CD4-positive, alpha-beta memory T cell (primary cell): ENCODE data around the gene EEF1AKMT3. TPM values are rescaled to one million over a fixed set of nuclear protein-coding genes. Genes with fewer than 3 reads are reported as not detected.

Experiments
- CTCF ChIA-PET: fragments of 350-600 bp; sonication (Branson Sonifier 250); formaldehyde crosslinking; loops from one replicate; lab custom pipeline; 2021; ENCODE audit warnings: inconsistent platforms; ENCODE audit not compliant: partially characterized antibody; lab: Charles Lee
- POLR2A ChIA-PET: fragments of 350-600 bp; sonication (Branson Sonifier 250); formaldehyde crosslinking; loops from one replicate; lab custom pipeline; 2021; ENCODE audit not compliant: partially characterized antibody; lab: Charles Lee
- DNase-seq, 5 donors: peaks; one replicate each; pipeline versions ENCODE4 v3.0.0 to v3.0.0-alpha.2; 2020 to 2022; ENCODE audit warnings: mixed read lengths in 1 of 5
- H3K27ac ChIP-seq: one replicate; pipeline ENCODE4 v1.7.0; 2013; ENCODE audit warnings: low read depth, low read length
- H3K27me3 ChIP-seq: 2 replicates; pipeline ENCODE4 v1.7.0; 2013; ENCODE audit warnings: mild to moderate bottlenecking, low read length, moderate library complexity; ENCODE audit not compliant: insufficient read depth
- H3K36me3 ChIP-seq: 2 replicates; pipeline ENCODE4 v1.7.0; 2013; ENCODE audit warnings: mild to moderate bottlenecking, low read length, moderate library complexity; ENCODE audit not compliant: insufficient read depth
- H3K4me1 ChIP-seq: 2 replicates; pipeline ENCODE4 v1.7.0; 2013; ENCODE audit warnings: mild to moderate bottlenecking, low read length, moderate library complexity; ENCODE audit not compliant: insufficient read depth
- H3K4me3 ChIP-seq, 2 donors: one replicate each; pipeline ENCODE4 v1.7.0; 2013; ENCODE audit warnings: low read length in 2 of 2, mild to moderate bottlenecking in 1 of 2
- H3K9me3 ChIP-seq, 2 donors: one replicate each; pipeline ENCODE4 v1.7.0; 2013; ENCODE audit warnings: low read length in 2 of 2, control low read depth in 1 of 2; ENCODE audit not compliant: control insufficient read depth in 1 of 2
- H3K27ac Mint-ChIP-seq, 7 donors: one replicate each; pipeline ENCODE4 v1.8.0; 2020 to 2021; ENCODE audit warnings: mixed read lengths in 7 of 7, mild to moderate bottlenecking in 6 of 7, inconsistent platforms in 3 of 7, moderate library complexity in 3 of 7
- H3K27me3 Mint-ChIP-seq, 2 donors: one replicate each; pipeline ENCODE4 v1.8.0; 2020 to 2021; ENCODE audit warnings: mixed read lengths in 2 of 2
- H3K36me3 Mint-ChIP-seq, 2 donors: one replicate each; pipeline ENCODE4 v1.8.0; 2020 to 2021; ENCODE audit warnings: mixed read lengths in 2 of 2, inconsistent platforms in 1 of 2, mild to moderate bottlenecking in 1 of 2
- H3K4me1 Mint-ChIP-seq, 4 donors: one replicate each; pipeline ENCODE4 v1.8.0; 2020 to 2021; ENCODE audit warnings: mixed read lengths in 4 of 4, mild to moderate bottlenecking in 1 of 4
- H3K4me3 Mint-ChIP-seq, 8 donors: one replicate each; pipeline ENCODE4 v1.8.0; 2020 to 2021; ENCODE audit warnings: mixed read lengths in 8 of 8, mild to moderate bottlenecking in 7 of 8, moderate library complexity in 6 of 8, inconsistent platforms in 3 of 8
- H3K9me3 Mint-ChIP-seq, 8 donors: one replicate each; pipeline ENCODE4 v1.8.0; 2020 to 2021; ENCODE audit warnings: mixed read lengths in 8 of 8, mild to moderate bottlenecking in 5 of 8, inconsistent platforms in 3 of 8, moderate library complexity in 1 of 8
- intact Hi-C: fragments of 100-400 bp; cut with micrococcal nuclease; formaldehyde crosslinking; loops from one replicate; pipeline ENCODE4 v1.15.1; 2023
- polyA plus RNA-seq, 2 donors: library from polyadenylated mRNA; unstranded; fragments of 300-500 nt; fragmentation: Illumina TruSeq; gene quantifications; one replicate each; pipeline ENCODE4 v1.2.3, GENCODE V29; 2021
- total RNA-seq, 2 experiments: library from RNA; stranded (reverse); gene quantifications; one replicate each; pipeline ENCODE4 v1.2.3, GENCODE V29; 2021

The EEF1AKMT3 gene
- total and polyA plus RNA-seq, 4 experiments from 2014 or later, result 3.1 to 12.4 (median 5.1) TPM

GRCh38 chr12:57739914-57740538 lies 32.4 kb upstream of the EEF1AKMT3 start:
- H3K4me1 ChIP-seq, result peaks cover 60% of the 10 kb centered on the region
- H3K36me3 ChIP-seq, result peaks cover 15% of the 10 kb centered on the region
- Mint-ChIP-seq H3K4me3 (peak overlapping the region; percentile 17 to 98 (median 82)), H3K4me1 (peaks cover 29 to 64% (median 48%) of the 10 kb centered on the region in 4 donors), H3K27me3 (no peaks in the 10 kb centered on the region), H3K9me3 (peaks cover 0 to 3% (median 0%) of the 10 kb centered on the region in 8 donors), H3K27ac (peak overlapping the region; percentile 88 to 99 (median 93)), H3K36me3 (peaks cover 14 to 40% of the 10 kb centered on the region in 2 donors)
- H3K9me3 ChIP-seq, result no peaks in the 10 kb centered on the region
- H3K27me3 ChIP-seq, result no peaks in the 10 kb centered on the region
- peak overlapping the region; percentile 92 for H3K27ac ChIP-seq
- DNase-seq, result no peak
- H3K4me3 ChIP-seq, result peak overlapping the region; percentile 7 to 96
- intact Hi-C loops, result loop anchor here (2.0 to 5.0 kb wide), 4 partner anchors 15 to 278 kb away; partner anchors contain the start of genes ARHGAP9, DDIT3 and MARCHF9
- ChIA-PET POLR2A (interaction anchor here (1.8 to 3.4 kb wide), 7 partner anchors 11 to 46 kb away, joined by 5 to 32 read pairs (median 16); partner anchors contain the start of genes CDK4 and OS9), CTCF (interaction anchor here (1.0 to 6.3 kb wide), 6 partner anchors 14 to 281 kb away, joined by 3 to 51 read pairs (median 8); partner anchors contain the start of gene MARCHF9)

DNA sequence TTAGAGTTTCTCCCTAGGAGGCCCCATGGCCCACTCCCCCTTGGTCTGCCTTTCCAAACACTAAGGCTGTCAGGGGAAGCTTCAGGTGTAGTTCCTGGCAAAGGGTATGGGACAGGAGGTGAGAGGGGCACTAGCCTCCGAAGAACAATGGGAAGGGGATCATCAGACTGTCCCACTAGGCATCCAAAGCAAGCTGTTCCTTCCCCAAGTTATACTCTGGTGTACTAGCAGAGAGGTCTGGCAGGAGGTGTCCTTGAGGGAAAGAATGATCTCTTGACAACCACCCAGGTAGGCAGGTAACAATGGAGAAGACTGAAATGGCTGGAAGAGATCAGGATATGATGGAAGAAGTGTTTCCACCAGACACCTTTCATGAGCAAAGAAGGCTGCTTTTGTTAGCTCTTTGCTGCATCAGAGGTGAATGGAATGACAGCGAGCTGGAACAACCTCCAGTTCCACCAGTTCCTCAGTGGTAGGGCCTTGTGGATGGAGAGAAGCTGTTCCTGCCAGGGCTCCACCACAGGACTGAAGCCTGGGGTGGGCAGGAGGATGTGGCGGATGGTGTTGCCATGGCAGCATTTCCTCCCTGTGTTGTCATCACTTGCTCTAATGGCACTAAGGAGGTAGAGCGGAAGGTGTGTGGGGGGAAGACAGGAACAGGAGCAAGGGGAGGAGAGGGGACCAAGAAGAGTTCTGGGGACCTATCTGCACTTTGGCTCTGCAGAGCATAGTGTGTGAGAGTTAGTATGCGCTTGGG lies 31.6 kb upstream of the EEF1AKMT3 start:
- DNase-seq, result peak; percentile 87 to 94 (median 89)
- H3K4me3 Mint-ChIP-seq, result peak overlapping the region; percentile 87 to 98 (median 94)
- intact Hi-C loops, result loop anchor here (1.0 to 5.0 kb wide), 5 partner anchors 14 to 279 kb away; partner anchors contain the start of genes ARHGAP9, DDIT3 and MARCHF9
- peaks cover 31 to 69% (median 51%) of the 10 kb centered on the region in 4 donors for H3K4me1 Mint-ChIP-seq
- Histone ChIP-seq H3K4me1 (peaks cover 67% of the 10 kb centered on the region), H3K9me3 (no peaks in the 10 kb centered on the region), H3K27me3 (no peaks in the 10 kb centered on the region), H3K27ac (peak overlapping the region; percentile 92), H3K36me3 (peaks cover 10% of the 10 kb centered on the region), H3K4me3 (peak overlapping the region; percentile 7 to 96)
- peaks cover 0 to 3% (median 0%) of the 10 kb centered on the region in 8 donors for H3K9me3 Mint-ChIP-seq
- CTCF ChIA-PET, result interaction anchor here (0.7 to 6.3 kb wide), 21 partner anchors 8 to 282 kb away, joined by 3 to 51 read pairs (median 5); partner anchors contain the start of genes B4GALNT1, CDK4, MARCHF9 and OS9
- H3K36me3 Mint-ChIP-seq, result peaks cover 12 to 35% of the 10 kb centered on the region in 2 donors
- H3K27ac Mint-ChIP-seq, result peak overlapping the region; percentile 88 to 99 (median 97)
- POLR2A ChIA-PET, result interaction anchor here (0.6 to 3.4 kb wide), 28 partner anchors 9 to 1094 kb away, joined by 3 to 34 read pairs (median 5); partner anchors contain the start of genes ARHGAP9, B4GALNT1, CDK4 and CYP27B1
- no peaks in the 10 kb centered on the region for H3K27me3 Mint-ChIP-seq

- Histone ChIP-seq H3K27ac (peak overlapping the region; percentile 92), H3K4me1 (peaks cover 71% of the 10 kb centered on the region), H3K36me3 (peaks cover 7% of the 10 kb centered on the region), H3K9me3 (no peaks in the 10 kb centered on the region), H3K4me3 (peak overlapping the region; percentile 7 to 96), H3K27me3 (no peaks in the 10 kb centered on the region)
- POLR2A ChIA-PET, result interaction anchor here (0.9 to 3.4 kb wide), 27 partner anchors 9 to 1095 kb away, joined by 3 to 34 read pairs (median 5); partner anchors contain the start of genes ARHGAP9, B4GALNT1, CDK4 and CYP27B1
- Mint-ChIP-seq H3K36me3 (peaks cover 10 to 37% of the 10 kb centered on the region in 2 donors), H3K27ac (peak overlapping the region; percentile 88 to 99 (median 97)), H3K4me3 (peak overlapping the region; percentile 87 to 98 (median 94)), H3K9me3 (peaks cover 0 to 2% (median 0%) of the 10 kb centered on the region in 8 donors), H3K4me1 (peaks cover 36 to 72% (median 55%) of the 10 kb centered on the region in 4 donors), H3K27me3 (no peaks in the 10 kb centered on the region)
- CTCF ChIA-PET, result interaction anchor here (0.7 to 6.3 kb wide), 21 partner anchors 9 to 283 kb away, joined by 3 to 51 read pairs (median 5); partner anchors contain the start of genes B4GALNT1, CDK4, MARCHF9 and OS9
- DNase-seq, result no peak
- intact Hi-C loops, result loop anchor here (1.0 to 5.0 kb wide), 5 partner anchors 13 to 279 kb away; partner anchors contain the start of genes ARHGAP9, DDIT3 and MARCHF9
Observed at GRCh38 chr12:57741413-57741789, 31.0 kb upstream of the EEF1AKMT3 start.

DNA sequence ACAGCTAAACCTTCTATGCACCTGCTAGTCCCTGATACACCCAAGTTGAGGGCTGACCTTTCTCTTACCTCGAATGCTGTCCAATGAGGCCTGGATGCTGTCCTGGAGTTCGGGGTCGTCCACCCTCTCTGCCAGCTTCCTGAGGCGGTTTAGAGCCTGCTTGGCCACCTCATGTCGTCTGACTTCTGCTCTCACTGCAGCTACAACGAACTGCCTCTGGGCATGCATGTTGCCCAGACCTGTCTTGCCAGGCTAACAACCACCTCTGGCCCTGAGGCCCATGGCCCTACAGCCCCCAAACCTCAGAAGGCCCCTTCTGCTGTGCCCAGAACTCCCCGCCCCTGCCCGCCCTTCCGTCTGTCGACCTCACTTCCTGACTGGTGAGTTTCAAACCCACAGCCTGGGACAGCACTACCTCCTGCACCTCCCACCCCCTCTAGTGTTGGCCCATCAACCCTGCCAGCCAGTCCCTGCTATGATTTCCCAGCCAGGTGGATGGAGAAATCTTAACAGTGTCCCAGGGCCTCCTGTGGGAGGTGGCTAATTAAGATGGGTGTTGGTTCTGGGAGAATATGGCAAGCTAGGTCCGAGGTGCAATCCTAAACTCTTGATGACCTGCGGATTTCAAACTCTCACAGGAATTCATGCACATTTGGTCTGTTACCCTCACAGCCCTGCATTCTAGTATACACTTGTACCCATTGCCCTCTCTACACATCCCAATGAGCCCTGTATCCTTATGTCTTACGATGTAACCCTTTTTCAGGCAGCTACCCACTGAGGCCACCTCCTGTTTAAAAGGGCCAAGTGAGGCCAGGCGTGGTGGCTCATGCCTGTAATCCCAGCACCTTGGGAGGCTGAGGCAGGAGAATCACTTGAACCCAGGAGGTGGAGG lies 30.3 kb upstream of the EEF1AKMT3 start:
- ChIA-PET POLR2A (interaction anchor here (0.9 to 3.4 kb wide), 25 partner anchors 8 to 1096 kb away, joined by 3 to 34 read pairs (median 5); partner anchors contain the start of genes ARHGAP9, B4GALNT1, CDK4 and CYP27B1), CTCF (interaction anchor here (0.6 to 6.3 kb wide), 22 partner anchors 8 to 284 kb away, joined by 3 to 51 read pairs (median 5); partner anchors contain the start of genes B4GALNT1, CDK4, MARCHF9 and OS9)
- Histone ChIP-seq H3K4me3 (peak overlapping the region; percentile 7 to 96), H3K4me1 (peaks cover 64% of the 10 kb centered on the region), H3K27me3 (no peaks in the 10 kb centered on the region), H3K9me3 (no peaks in the 10 kb centered on the region), H3K27ac (peak overlapping the region; percentile 92), H3K36me3 (peaks cover 6% of the 10 kb centered on the region)
- Mint-ChIP-seq H3K4me1 (peaks cover 33 to 69% (median 50%) of the 10 kb centered on the region in 4 donors), H3K27me3 (no peaks in the 10 kb centered on the region), H3K4me3 (peak overlapping the region; percentile 87 to 98 (median 94)), H3K36me3 (peaks cover 8 to 37% of the 10 kb centered on the region in 2 donors), H3K9me3 (peaks cover 0 to 2% (median 0%) of the 10 kb centered on the region in 8 donors), H3K27ac (peak overlapping the region; percentile 88 to 99 (median 97))
- peak; percentile 77 to 88 (median 83) for DNase-seq
- intact Hi-C loops, result loop anchor here (1.0 to 5.0 kb wide), 8 partner anchors 13 to 280 kb away; partner anchors contain the start of genes ARHGAP9, B4GALNT1, DDIT3 and MARCHF9

DNA sequence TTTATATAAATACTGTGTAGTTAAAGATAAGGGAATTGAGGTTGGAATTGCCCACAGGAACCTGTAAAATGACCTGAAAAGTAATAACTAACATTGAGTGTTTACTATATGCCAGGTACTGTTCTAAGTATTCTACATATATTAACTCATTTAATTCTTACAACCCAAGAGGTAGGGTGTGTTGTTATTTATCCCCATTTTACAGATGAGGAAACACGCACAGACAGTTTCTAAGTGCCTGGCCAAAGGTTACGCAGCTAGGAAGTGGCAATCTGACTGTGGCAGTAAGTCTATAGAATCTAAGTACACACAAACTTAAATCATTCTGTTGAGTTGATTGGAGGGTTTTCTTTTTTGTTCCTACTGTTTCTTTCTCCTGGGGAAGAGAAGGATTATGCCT lies 28.6 kb upstream of the EEF1AKMT3 start:
- ChIA-PET POLR2A (interaction anchor here (0.7 to 2.3 kb wide), 11 partner anchors 8 to 267 kb away, joined by 3 to 17 read pairs (median 5); partner anchors contain the start of genes CDK4, EEF1AKMT3, MBD6 and METTL1), CTCF (interaction anchor here (1.1 to 6.3 kb wide), 4 partner anchors 10 to 159 kb away, joined by 3 to 51 read pairs (median 8); partner anchors contain the start of gene MARCHF9)
- H3K4me1 ChIP-seq, result peaks cover 61% of the 10 kb centered on the region
- peaks cover 17% of the 10 kb centered on the region for H3K36me3 ChIP-seq
- Mint-ChIP-seq H3K27me3 (no peaks in the 10 kb centered on the region), H3K9me3 (peaks cover 0 to 2% (median 0%) of the 10 kb centered on the region in 8 donors), H3K4me3 (peak overlapping the region in 7 of 8 donors; percentile 86 to 97 (median 94)), H3K4me1 (peaks cover 33 to 69% (median 51%) of the 10 kb centered on the region in 4 donors), H3K27ac (peak overlapping the region; percentile 88 to 99 (median 97)), H3K36me3 (peaks cover 16 to 44% of the 10 kb centered on the region in 2 donors)
- H3K27ac ChIP-seq, result peak overlapping the region; percentile 93
- H3K9me3 ChIP-seq, result no peaks in the 10 kb centered on the region
- no peak for DNase-seq
- H3K27me3 ChIP-seq, result no peaks in the 10 kb centered on the region
- intact Hi-C loops, result loop anchor here (1.0 to 5.0 kb wide), 3 partner anchors 9 to 281 kb away; partner anchors contain the start of genes ARHGAP9 and CDK4
- H3K4me3 ChIP-seq, result no peak overlapping the region
